PC-9 (cell line): ENCODE data around the gene PRKCI. TPM values are rescaled to one million over a fixed set of nuclear protein-coding genes. Genes with fewer than 3 reads are reported as not detected.
"Not testable (repeated sequence)": the region's sequence is repeated elsewhere in the genome, so short reads cannot be mapped to it uniquely, and the experiment has no call there.

Experiments
- BruUV-seq: library from RNA; stranded (reverse); fragments of 400-500 nt; replicated peaks from 2 replicates; lab custom pipeline; 2021; lab: Mats Ljungman, UMichigan
- CTCF ChIA-PET: fragments of 300-600 bp; sonication (Branson Sonifier 250); formaldehyde crosslinking; loops from one replicate; lab custom pipeline; 2022; ENCODE audit warnings: antibody characterized with exemption; lab: Charles Lee
- POLR2A ChIA-PET: fragments of 300-600 bp; sonication (Branson Sonifier 250); formaldehyde crosslinking; loops from one replicate; lab custom pipeline; 2022; ENCODE audit warnings: antibody characterized with exemption; ENCODE audit not compliant: unreplicated experiment; lab: Charles Lee
- DNase-seq, 2 experiments: peaks; one replicate each; pipeline versions ENCODE4 v3.0.0 to v3.0.0-alpha.2; 2015 to 2022; ENCODE audit warnings: mixed read lengths in 1 of 2
- H2AFZ ChIP-seq: fragments of 200-600 bp; sonication (generic); 2 replicates; pipeline ENCODE4 v1.8.1; 2017; ENCODE audit warnings: antibody characterized with exemption
- H3F3A ChIP-seq: fragments of 200-600 bp; sonication (generic); 2 replicates; pipeline ENCODE4 v1.8.1; 2017; ENCODE audit warnings: antibody characterized with exemption, mild to moderate bottlenecking, low read depth; ENCODE audit not compliant: insufficient read depth
- H3K27ac ChIP-seq: fragments of 200-600 bp; sonication (generic); 2 replicates; pipeline ENCODE4 v1.6.1; 2016; ENCODE audit warnings: mixed run types
- H3K27me3 ChIP-seq: fragments of 200-600 bp; sonication (generic); 2 replicates; pipeline ENCODE4 v1.6.1; 2016; ENCODE audit warnings: low read depth, mixed run types; ENCODE audit not compliant: insufficient read depth
- H3K36me3 ChIP-seq: fragments of 200-600 bp; sonication (generic); 2 replicates; pipeline ENCODE4 v1.6.1; 2016; ENCODE audit warnings: low read depth, mixed run types
- H3K4me1 ChIP-seq: fragments of 200-600 bp; sonication (generic); replicated peaks from 2 replicates; pipeline ENCODE4 v1.6.1; 2016; ENCODE audit warnings: mixed run types; ENCODE audit not compliant: insufficient read depth
- H3K4me2 ChIP-seq: fragments of 200-600 bp; sonication (generic); 2 replicates; pipeline ENCODE4 v1.6.1; 2017; ENCODE audit warnings: mixed run types
- H3K4me3 ChIP-seq: fragments of 200-600 bp; sonication (generic); 2 replicates; pipeline ENCODE4 v1.6.1; 2016; ENCODE audit warnings: mixed run types
- H3K79me2 ChIP-seq: fragments of 200-600 bp; sonication (generic); 2 replicates; pipeline ENCODE4 v1.6.1; 2017; ENCODE audit warnings: low read depth, mixed run types
- H3K9me2 ChIP-seq: fragments of 200-600 bp; sonication (generic); 2 replicates; pipeline ENCODE4 v1.8.1; 2017; ENCODE audit warnings: mild to moderate bottlenecking; ENCODE audit not compliant: insufficient read depth
- H3K9me3 ChIP-seq: fragments of 200-600 bp; sonication (generic); 2 replicates; pipeline ENCODE4 v1.8.1; 2016; ENCODE audit warnings: low read depth; ENCODE audit not compliant: insufficient read depth
- H4K20me1 ChIP-seq: fragments of 200-600 bp; sonication (generic); 2 replicates; pipeline ENCODE4 v1.8.1; 2017; ENCODE audit not compliant: insufficient read depth
- EZH2 ChIP-seq: fragments of 200-600 bp; sonication (generic); IDR thresholded peaks from 2 replicates; pipeline ENCODE4 v1.8.0; 2017; ENCODE audit warnings: antibody characterized with exemption, low read depth
- intact Hi-C: fragments of 100-400 bp; cut with micrococcal nuclease; formaldehyde crosslinking; loops from one replicate; pipeline ENCODE4 v1.10.0; 2022; ENCODE audit not compliant: unreplicated experiment
- total RNA-seq: library from RNA; stranded (reverse); gene quantifications from 2 replicates; pipeline ENCODE4 v1.2.3, GENCODE V29; 2021
- TF ChIP-seq, protein P1 (sequence below): fragments of 200-600 bp; sonication (generic); conservative IDR thresholded peaks from 2 replicates; pipeline ENCODE4 v1.6.1; 2017; ENCODE audit warnings: mixed run types, antibody characterized with exemption, mild to moderate bottlenecking, moderate library complexity

Gene PRKCI
- total RNA-seq, 1 experiment from 2014 or later = 104 TPM

- DNase-seq = no peak
- BruUV-seq = no TSS peak
Measured at GRCh38 chr3:170258105-170258487, 35.9 kb downstream of the PRKCI start.

DNA sequence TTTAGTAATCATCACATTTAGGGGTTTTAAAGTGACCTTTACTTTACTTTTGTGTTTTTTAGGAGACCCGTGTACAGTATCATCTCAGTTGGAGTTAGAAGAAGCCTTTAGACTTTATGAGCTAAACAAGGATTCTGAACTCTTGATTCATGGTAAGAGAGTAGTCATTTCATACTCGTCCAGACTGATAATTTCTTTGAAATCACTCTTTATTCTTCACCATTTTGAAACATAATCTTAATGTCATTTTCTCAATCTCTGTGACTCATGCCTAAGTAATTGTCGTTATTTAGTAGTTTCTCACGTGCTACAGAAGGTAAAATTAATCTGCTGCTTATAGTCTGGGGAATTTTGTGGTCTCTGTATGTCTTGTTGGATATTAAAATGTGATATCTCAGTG is 37.7 kb downstream of the PRKCI start:
- POLR2A ChIA-PET = no interaction called here
- H3K79me2 ChIP-seq = peaks cover 32% of the 10 kb centered on the region
- peaks cover 32% of the 10 kb centered on the region for H3F3A ChIP-seq
- CTCF ChIA-PET = no interaction called here
- H3K4me3 ChIP-seq = no peak overlapping the region
- no peaks in the 10 kb centered on the region for H3K9me2 ChIP-seq
- intact Hi-C loops = loop anchor here (2.0 kb wide), 2 partner anchors 31 to 79 kb away; partner anchors contain the start of gene PHC3
- no peak overlapping the region for H3K4me2 ChIP-seq
- H2AFZ ChIP-seq = no peak overlapping the region
- no peaks in the 10 kb centered on the region for H3K27me3 ChIP-seq
- no peak for DNase-seq
- peaks cover 25% of the 10 kb centered on the region for H3K4me1 ChIP-seq
- H4K20me1 ChIP-seq = no peaks in the 10 kb centered on the region; the same call in 1 of the 2 replicates
- TF ChIP-seq, protein P1, sequence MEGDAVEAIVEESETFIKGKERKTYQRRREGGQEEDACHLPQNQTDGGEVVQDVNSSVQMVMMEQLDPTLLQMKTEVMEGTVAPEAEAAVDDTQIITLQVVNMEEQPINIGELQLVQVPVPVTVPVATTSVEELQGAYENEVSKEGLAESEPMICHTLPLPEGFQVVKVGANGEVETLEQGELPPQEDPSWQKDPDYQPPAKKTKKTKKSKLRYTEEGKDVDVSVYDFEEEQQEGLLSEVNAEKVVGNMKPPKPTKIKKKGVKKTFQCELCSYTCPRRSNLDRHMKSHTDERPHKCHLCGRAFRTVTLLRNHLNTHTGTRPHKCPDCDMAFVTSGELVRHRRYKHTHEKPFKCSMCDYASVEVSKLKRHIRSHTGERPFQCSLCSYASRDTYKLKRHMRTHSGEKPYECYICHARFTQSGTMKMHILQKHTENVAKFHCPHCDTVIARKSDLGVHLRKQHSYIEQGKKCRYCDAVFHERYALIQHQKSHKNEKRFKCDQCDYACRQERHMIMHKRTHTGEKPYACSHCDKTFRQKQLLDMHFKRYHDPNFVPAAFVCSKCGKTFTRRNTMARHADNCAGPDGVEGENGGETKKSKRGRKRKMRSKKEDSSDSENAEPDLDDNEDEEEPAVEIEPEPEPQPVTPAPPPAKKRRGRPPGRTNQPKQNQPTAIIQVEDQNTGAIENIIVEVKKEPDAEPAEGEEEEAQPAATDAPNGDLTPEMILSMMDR = no peak
- TF ChIP-seq EZH2 = no peak
- H3K27ac ChIP-seq = peak overlapping the region; percentile 9
- peaks cover 11% of the 10 kb centered on the region for H3K36me3 ChIP-seq
- no TSS peak for BruUV-seq
- H3K9me3 ChIP-seq = 0 out of 2 replicates have a peak, but pooled peaks cover 13% of the 10 kb centered on the region

More at GRCh38 chr3:170258105-170258487, 35.9 kb downstream of the PRKCI start:
- ChIA-PET CTCF (interaction anchor here (0.5 kb wide), 1 partner anchor 57 kb away, joined by 6 read pairs; no protein-coding TSS in a partner anchor), POLR2A (interaction anchor here (0.6 kb wide), 1 partner anchor 36 kb away, joined by 9 read pairs; the partner anchor contains the start of gene PRKCI)
- Histone ChIP-seq H3K9me3 (0 out of 2 replicates have a peak, but pooled peaks cover 13% of the 10 kb centered on the region), H3K27ac (peak overlapping the region; percentile 71), H4K20me1 (no peaks in the 10 kb centered on the region; the same call in 1 of the 2 replicates), H3K79me2 (peaks cover 41% of the 10 kb centered on the region), H3K36me3 (peaks cover 11% of the 10 kb centered on the region), H3K27me3 (no peaks in the 10 kb centered on the region), H3F3A (peaks cover 32% of the 10 kb centered on the region), H3K4me3 (no peak overlapping the region), H2AFZ (no peak overlapping the region), H3K4me2 (peak overlapping the region; percentile 39), H3K9me2 (no peaks in the 10 kb centered on the region), H3K4me1 (peaks cover 25% of the 10 kb centered on the region)
- TF ChIP-seq, protein P1 = no peak
- no peak for TF ChIP-seq EZH2
- intact Hi-C loops = loop anchor here (2.0 kb wide), 2 partner anchors 29 to 77 kb away; partner anchors contain the start of gene PHC3

- POLR2A ChIA-PET = interaction anchor here (0.7 kb wide), 2 partner anchors 73 to 926 kb away, joined by 3 to 6 read pairs; no protein-coding TSS in a partner anchor
- CTCF ChIA-PET = interaction anchor here (0.7 kb wide), 1 partner anchor 79 kb away, joined by 3 read pairs; no protein-coding TSS in a partner anchor
- no peak for DNase-seq
Measured at GRCh38 chr3:170267793-170268192, 45.6 kb downstream of the PRKCI start.

DNA sequence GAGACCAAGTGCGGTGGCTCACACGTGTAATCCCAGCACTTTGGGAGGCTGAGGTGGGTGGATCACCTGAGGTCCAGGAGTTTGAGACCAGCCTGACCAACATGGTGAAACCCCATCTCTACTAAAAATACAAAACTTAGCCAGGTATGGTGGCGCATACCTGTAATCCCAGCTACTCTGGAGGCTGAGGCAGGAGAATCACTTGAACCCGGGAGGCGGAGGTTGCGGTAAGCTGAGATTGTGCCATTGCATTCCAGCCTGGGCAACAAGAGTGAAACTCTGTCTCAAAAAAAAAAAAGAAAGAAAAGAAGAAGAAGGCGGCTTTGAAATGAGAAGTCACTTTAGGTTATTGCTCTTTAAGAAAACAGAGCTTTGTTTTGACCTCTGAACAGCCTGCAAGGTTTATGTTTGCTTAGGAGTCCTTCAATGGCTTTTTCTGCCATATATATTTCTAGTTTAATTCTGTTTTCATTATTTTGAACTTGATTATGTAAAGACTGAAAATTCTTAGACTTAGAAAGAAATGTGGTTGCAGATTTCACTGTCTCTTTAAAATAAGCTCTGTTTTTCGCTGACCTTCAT is 47.5 kb downstream of the PRKCI start:
- H3K27me3 ChIP-seq, H3K4me2 ChIP-seq, intact Hi-C loops, H3K9me2 ChIP-seq, DNase-seq, H3K4me1 ChIP-seq, BruUV-seq, H3K9me3 ChIP-seq, H2AFZ ChIP-seq, H3K4me3 ChIP-seq, H3K79me2 ChIP-seq, H3K27ac ChIP-seq, H4K20me1 ChIP-seq: not testable (repeated sequence)
- CTCF ChIA-PET = interaction anchor here (0.6 kb wide), 1 partner anchor 523 kb away, joined by 4 read pairs; no protein-coding TSS in a partner anchor
- Histone ChIP-seq H3K36me3 (peaks cover 25% of the 10 kb centered on the region; the same call in 1 of the 2 replicates), H3F3A (peaks cover 19% of the 10 kb centered on the region)
- POLR2A ChIA-PET = interaction anchor here (0.7 kb wide), 1 partner anchor 199 kb away, joined by 3 read pairs; no protein-coding TSS in a partner anchor

More at GRCh38 chr3:170267793-170268192, 45.6 kb downstream of the PRKCI start:
- Histone ChIP-seq H3K79me2 (peaks cover 3% of the 10 kb centered on the region; the same call in 1 of the 2 replicates), H3K9me3 (no peaks in the 10 kb centered on the region), H3F3A (peaks cover 19% of the 10 kb centered on the region), H3K4me1 (no peaks in the 10 kb centered on the region), H3K9me2 (no peaks in the 10 kb centered on the region), H2AFZ (no peak overlapping the region), H3K36me3 (peaks cover 17% of the 10 kb centered on the region; the same call in 1 of the 2 replicates), H4K20me1 (no peaks in the 10 kb centered on the region; the same call in 1 of the 2 replicates), H3K27me3 (no peaks in the 10 kb centered on the region), H3K27ac (no peak overlapping the region), H3K4me3 (no peak overlapping the region), H3K4me2 (no peak overlapping the region)
- TF ChIP-seq EZH2 = no peak
- TF ChIP-seq, protein P1 = no peak
- BruUV-seq = no TSS peak
- intact Hi-C loops = no loop called here
